Spinal cord (tissue), 10 donors: ENCODE data around the gene TEFM. TPM values are rescaled to one million over a fixed set of nuclear protein-coding genes. Genes with fewer than 3 reads are reported as not detected.

Experiments used
- DNase-seq, 6 donors: peaks; one replicate each; pipeline versions ENCODE4 v3.0.0 to v3.0.0-alpha.2; 2013 to 2015; ENCODE audit warnings: low spot score in 6 of 6, low read depth in 4 of 6
- H3K27ac ChIP-seq: one replicate; pipeline ENCODE4 v1.5.1; 2013; ENCODE audit warnings: low read depth, low read length, control low read depth
- H3K27me3 ChIP-seq: one replicate; pipeline ENCODE4 v1.6.1; 2013; ENCODE audit warnings: low read length; ENCODE audit not compliant: control insufficient read depth, insufficient read depth
- H3K36me3 ChIP-seq: one replicate; pipeline ENCODE4 v1.6.1; 2013; ENCODE audit warnings: low read length; ENCODE audit not compliant: control insufficient read depth, insufficient read depth
- H3K4me1 ChIP-seq: one replicate; pipeline ENCODE4 v1.6.1; 2013; ENCODE audit warnings: low read length; ENCODE audit not compliant: control insufficient read depth, insufficient read depth
- H3K4me3 ChIP-seq: one replicate; pipeline ENCODE4 v1.5.1; 2013; ENCODE audit warnings: low read depth, low read length, control low read depth
- H3K9me3 ChIP-seq: one replicate; pipeline ENCODE4 v1.6.1; 2013; ENCODE audit warnings: low read length; ENCODE audit not compliant: control insufficient read depth, insufficient read depth
- WGBS: methylation state at CpG from one replicate; pipeline ENCODE4 v1.1.5; 2013; ENCODE audit warnings: missing lambda C conversion rate; ENCODE audit not compliant: insufficient coverage; 5-methylcytosine and 5-hydroxymethylcytosine counted together
- long read RNA-seq, 4 donors: transcript quantifications; one replicate each; lab custom pipeline, GENCODE V29; 2026
- polyA plus RNA-seq, 2 donors: library from polyadenylated mRNA; unstranded; fragments of 120-200 nt; gene quantifications; one replicate each; pipeline ENCODE4 v1.2.1, GENCODE V29; 2013; ENCODE audit not compliant: insufficient read length in 2 of 2
- total RNA-seq, 2 donors: library from RNA; depleted of rRNA in 1 of 2; stranded (reverse); fragments of 120-200 nt in 1 of 2; fragments of >200 nt in 1 of 2; gene quantifications; one replicate each; pipeline versions ENCODE4 v1.2.3 to v1.2.4, GENCODE V29; 2013 to 2014
- donor health status: healthy.

Gene TEFM
- 10 to 100 TPM; 18.6 to 22.2 TPM for total RNA-seq
- polyA plus RNA-seq: 10 to 100 TPM; 13.4 to 18.1 TPM
- long read RNA-seq, donor 1, partial matches to known transcripts: 0 of 5 reads
- long read RNA-seq, donor 1, other reads (novel, unspliced or antisense): 0 of 5 reads
- long read RNA-seq, donor 2, partial matches to known transcripts: 0 of 1 reads
- long read RNA-seq, donor 2, other reads (novel, unspliced or antisense): 0 of 1 reads
- long read RNA-seq, donor 3, partial matches to known transcripts: 0 of 3 reads
- long read RNA-seq, donor 3, other reads (novel, unspliced or antisense): 0 of 3 reads
- long read RNA-seq, donor 4, transcript TEFM-205 (4 exons, 1,891 nt): major isoform, 5 of 10 reads
- long read RNA-seq, donor 4, partial matches to known transcripts: 0 of 10 reads
- long read RNA-seq, donor 4, other reads (novel, unspliced or antisense): 0 of 10 reads

- H3K27me3 ChIP-seq: no peaks in the 10 kb centered on the region
- peaks cover 15% of the 10 kb centered on the region for H3K4me1 ChIP-seq
- peak; percentile 79 to 97 (median 85) for DNase-seq
- H3K36me3 ChIP-seq: no peaks in the 10 kb centered on the region
- H3K27ac ChIP-seq: peak within 1 kb of the TSS; percentile 91
- peak within 1 kb of the TSS; percentile 94 for H3K4me3 ChIP-seq
- H3K9me3 ChIP-seq: no peaks in the 10 kb centered on the region
- WGBS: 0% methylated on average over 45 of the region's 47 CpGs
These were observed at the start of gene TEFM for GRCh38 chr17:30906101-30906911. Gene TEFM (minus strand): TSS chr17:30906238. CDS start chr17:30906198, 40 bp downstream.

- H3K27ac ChIP-seq: no peak overlapping the region
- no peak overlapping the region for H3K4me3 ChIP-seq
- H3K27me3 ChIP-seq: no peaks in the 10 kb centered on the region
- no peaks in the 10 kb centered on the region for H3K36me3 ChIP-seq
- peaks cover 19% of the 10 kb centered on the region for H3K4me1 ChIP-seq
- peak in 1 of 6 donors; percentile 13 for DNase-seq
- WGBS: 91% methylated on average over 4 of the region's 6 CpGs
- no peaks in the 10 kb centered on the region for H3K9me3 ChIP-seq
These were observed 48.2 kb upstream of the TEFM start for GRCh38 chr17:30954046-30954830.

- no peak overlapping the region for H3K27ac ChIP-seq
- H3K36me3 ChIP-seq: no peaks in the 10 kb centered on the region
- no peak overlapping the region for H3K4me3 ChIP-seq
- no peaks in the 10 kb centered on the region for H3K27me3 ChIP-seq
- WGBS: 91% methylated on average over 1 of the region's 9 CpGs
- DNase-seq: no peak
- peaks cover 17% of the 10 kb centered on the region for H3K4me1 ChIP-seq
- H3K9me3 ChIP-seq: no peaks in the 10 kb centered on the region
These were observed 46.8 kb upstream of the TEFM start for GRCh38 chr17:30952638-30953393.

- no peaks in the 10 kb centered on the region for H3K36me3 ChIP-seq
- peak in 2 of 6 donors; percentile 39 to 52 for DNase-seq
- H3K4me1 ChIP-seq: no peaks in the 10 kb centered on the region
- H3K9me3 ChIP-seq: no peaks in the 10 kb centered on the region
- no peak overlapping the region for H3K4me3 ChIP-seq
- H3K27ac ChIP-seq: peak overlapping the region; percentile 29
- H3K27me3 ChIP-seq: no peaks in the 10 kb centered on the region
- 78% methylated on average over 3 of the region's 9 CpGs for WGBS
These were observed 44.8 kb upstream of the TEFM start for GRCh38 chr17:30950669-30951399.

GRCh38 chr17:30950189-30950588 lies 44.2 kb upstream of the TEFM start:
- 97% methylated on average over 3 of the region's 5 CpGs for WGBS
- Histone ChIP-seq H3K27me3 (no peaks in the 10 kb centered on the region), H3K4me3 (no peak overlapping the region), H3K4me1 (no peaks in the 10 kb centered on the region), H3K36me3 (no peaks in the 10 kb centered on the region), H3K9me3 (no peaks in the 10 kb centered on the region), H3K27ac (peak overlapping the region; percentile 25)
- DNase-seq: no peak

- H3K4me1 ChIP-seq: no peaks in the 10 kb centered on the region
- H3K36me3 ChIP-seq: no peaks in the 10 kb centered on the region
- no peaks in the 10 kb centered on the region for H3K27me3 ChIP-seq
- DNase-seq: no peak
- no peak overlapping the region for H3K4me3 ChIP-seq
- 100% methylated on average over 2 of the region's 5 CpGs for WGBS
- H3K9me3 ChIP-seq: no peaks in the 10 kb centered on the region
- no peak overlapping the region for H3K27ac ChIP-seq
These were observed 41.8 kb upstream of the TEFM start for GRCh38 chr17:30947796-30948195.

GRCh38 chr17:30942308-30943079 lies 36.5 kb upstream of the TEFM start:
- no CpG with 5 or more reads among the region's 4 CpGs for WGBS
- H3K27me3 ChIP-seq: no peaks in the 10 kb centered on the region
- no peaks in the 10 kb centered on the region for H3K4me1 ChIP-seq
- no peak overlapping the region for H3K4me3 ChIP-seq
- no peak overlapping the region for H3K27ac ChIP-seq
- H3K36me3 ChIP-seq: no peaks in the 10 kb centered on the region
- H3K9me3 ChIP-seq: no peaks in the 10 kb centered on the region
- no peak for DNase-seq

GRCh38 chr17:30939051-30939689 lies 33.1 kb upstream of the TEFM start:
- no peak overlapping the region for H3K27ac ChIP-seq
- no peaks in the 10 kb centered on the region for H3K4me1 ChIP-seq
- DNase-seq: no peak
- no peaks in the 10 kb centered on the region for H3K9me3 ChIP-seq
- no peaks in the 10 kb centered on the region for H3K27me3 ChIP-seq
- H3K36me3 ChIP-seq: no peaks in the 10 kb centered on the region
- WGBS: 96% methylated on average over 5 of the region's 13 CpGs
- no peak overlapping the region for H3K4me3 ChIP-seq
